HCEC 1CT (cell line): ENCODE data around the gene NEB.

ENCODE experiments used
- DNase-seq: peaks from one replicate; pipeline ENCODE4 v3.0.0-alpha.2; 2017

Gene NEB

GRCh38 chr2:151549191-151549590 lies 185.1 kb downstream of the NEB start:
- DNase-seq = no peak

- DNase-seq = no peak
Observed at GRCh38 chr2:151544449-151544848, 189.8 kb downstream of the NEB start.

- DNase-seq = no peak
Observed at GRCh38 chr2:151543876-151544275, 190.4 kb downstream of the NEB start.

GRCh38 chr2:151534001-151534400 lies 200.3 kb downstream of the NEB start:
- DNase-seq = no peak

- DNase-seq = no peak
Observed at GRCh38 chr2:151533127-151533526, 201.1 kb downstream of the NEB start.

- no peak for DNase-seq
Observed at GRCh38 chr2:151526572-151527090, 207.6 kb downstream of the NEB start.

- DNase-seq = no peak
Observed at GRCh38 chr2:151525821-151526373, 208.4 kb downstream of the NEB start.

GRCh38 chr2:151523850-151524249 lies 210.4 kb downstream of the NEB start:
- DNase-seq = peak; percentile 30

- no peak for DNase-seq
Observed at GRCh38 chr2:151522556-151522955, 211.7 kb downstream of the NEB start.

GRCh38 chr2:151520976-151521375 lies 213.3 kb downstream of the NEB start:
- no peak for DNase-seq

- peak; percentile 40 for DNase-seq
Observed at GRCh38 chr2:151518802-151519201, 215.5 kb downstream of the NEB start.

GRCh38 chr2:151508519-151508918 lies 225.8 kb downstream of the NEB start:
- DNase-seq = no peak

GRCh38 chr2:151506170-151506569 lies 228.1 kb downstream of the NEB start:
- no peak for DNase-seq

GRCh38 chr2:151498178-151498577 lies 236.1 kb downstream of the NEB start:
- DNase-seq = no peak

GRCh38 chr2:151491496-151491895 lies 242.8 kb downstream of the NEB start:
- no peak for DNase-seq

GRCh38 chr2:151490276-151490675 lies 244.0 kb downstream of the NEB start:
- no peak for DNase-seq

- DNase-seq = no peak
Observed at GRCh38 chr2:151486053-151486452, 248.2 kb downstream of the NEB start.

GRCh38 chr2:151484100-151484499 lies 250.2 kb downstream of the NEB start:
- DNase-seq = no peak

GRCh38 chr2:151483546-151483945 lies 250.7 kb downstream of the NEB start:
- no peak for DNase-seq

- no peak for DNase-seq
Observed at GRCh38 chr2:151482171-151482725, 252.0 kb downstream of the NEB start.

GRCh38 chr2:151481744-151482143 lies 252.5 kb downstream of the NEB start:
- DNase-seq = no peak

- peak; percentile 31 for DNase-seq
Observed at GRCh38 chr2:151478011-151478410, 256.3 kb downstream of the NEB start.

GRCh38 chr2:151476287-151476686 lies 258.0 kb downstream of the NEB start:
- DNase-seq = no peak

- no peak for DNase-seq
Observed at GRCh38 chr2:151475071-151475470, 259.2 kb downstream of the NEB start.

GRCh38 chr2:151472966-151473365 lies 261.3 kb downstream of the NEB start:
- no peak for DNase-seq
